ENCODE measurements around the gene R3HCC1L.

R3HCC1L gene

GRCh38 chr10:98293550-98294269 is 159.3 kb downstream of the R3HCC1L start:
- H3K36me3 ChIP-seq (ENCODE audit: insufficient read depth, low read length): no peaks in the 10 kb centered on the region
- no peak overlapping the region for H3K9ac ChIP-seq (ENCODE audit: low read depth, low read length)
- H3K9me3 ChIP-seq (ENCODE audit: control insufficient read depth, insufficient read depth, low read length): no peaks in the 10 kb centered on the region
- peaks cover 8% of the 10 kb centered on the region; the same call in 1 of the 2 replicates for H3K4me1 ChIP-seq (ENCODE audit: insufficient read depth, low read length)

- H3K9me3 ChIP-seq (ENCODE audit: control insufficient read depth, insufficient read depth, low read length): no peaks in the 10 kb centered on the region
- H3K4me1 ChIP-seq (ENCODE audit: insufficient read depth, low read length): peaks cover 8% of the 10 kb centered on the region; the same call in 1 of the 2 replicates
- no peak overlapping the region for H3K9ac ChIP-seq (ENCODE audit: low read depth, low read length)
- H3K36me3 ChIP-seq (ENCODE audit: insufficient read depth, low read length): no peaks in the 10 kb centered on the region
Measured at GRCh38 chr10:98294270-98294627, 159.8 kb downstream of the R3HCC1L start.
